HG03565 (cell line): ENCODE measurements around the gene UHRF2.
"Not testable (repeated sequence)": the region's sequence is repeated elsewhere in the genome, so short reads cannot be mapped to it uniquely, and the experiment has no call there.

Source experiments
- ATAC-seq: cut with Tn5 transposase; IDR thresholded peaks from one replicate; pipeline ENCODE4 v1.9.1; 2021; ENCODE audit warnings: mild to moderate bottlenecking, moderate library complexity; ENCODE audit not compliant: unreplicated experiment

UHRF2 gene

DNA sequence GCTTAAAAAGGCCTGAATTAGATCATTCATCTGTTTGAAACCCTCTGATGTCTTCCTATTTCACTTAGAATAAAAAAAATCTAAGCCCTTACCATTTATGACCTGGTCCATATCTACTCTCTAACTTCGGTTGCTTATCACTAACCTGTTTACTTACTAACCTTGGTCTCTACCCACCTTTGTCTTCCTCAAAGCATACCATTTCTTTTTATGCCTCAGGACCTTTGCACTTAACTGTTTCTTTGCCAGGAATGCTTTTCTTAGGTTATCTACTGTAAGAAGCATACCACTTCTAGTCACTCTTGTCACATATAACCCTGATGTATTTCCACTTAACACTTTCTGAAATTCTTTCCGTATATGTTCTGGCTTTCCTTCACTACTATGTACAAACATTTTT, 67.0 kb downstream of the UHRF2 start:
- ATAC-seq, result no peak

DNA sequence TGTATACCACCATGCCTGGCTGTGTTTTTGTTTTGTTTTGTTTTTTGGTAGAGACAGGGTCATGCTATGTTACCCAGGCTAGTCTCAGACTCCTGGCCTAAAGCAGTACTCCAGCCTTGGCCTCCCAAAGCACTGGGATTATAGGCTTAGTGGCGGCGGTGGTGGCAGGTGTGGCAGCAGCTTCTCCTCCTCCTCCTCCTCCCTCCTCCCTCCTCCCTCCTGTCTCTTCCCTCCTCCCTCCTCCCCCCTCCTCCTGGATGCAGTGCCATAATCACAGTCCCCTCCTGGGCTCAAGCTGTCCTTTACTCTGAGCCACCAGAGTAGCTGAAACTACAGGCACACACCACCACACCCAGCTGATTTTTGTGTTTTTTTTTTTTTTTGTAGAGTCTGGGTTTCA, 71.2 kb downstream of the UHRF2 start:
- no peak for ATAC-seq

DNA sequence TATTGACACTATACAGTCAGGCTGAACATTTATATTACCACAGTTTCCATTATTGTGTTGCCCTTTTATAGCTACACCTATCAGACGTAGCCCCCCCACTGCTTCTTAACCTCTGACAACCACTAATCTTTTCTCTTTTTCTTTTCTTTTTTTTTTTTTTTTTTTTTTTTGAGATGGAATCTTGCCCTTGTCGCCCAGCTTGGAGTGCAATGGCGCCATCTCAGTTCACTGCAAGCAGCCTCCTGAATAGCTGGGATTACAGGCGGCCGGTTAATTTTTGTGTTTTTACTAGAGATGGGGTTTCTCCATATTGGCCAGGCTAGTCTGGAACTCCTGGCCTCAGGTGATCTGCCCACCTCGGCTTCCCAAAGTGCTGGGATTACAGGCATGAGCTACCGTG, 75.4 kb downstream of the UHRF2 start:
- ATAC-seq, result no peak

DNA sequence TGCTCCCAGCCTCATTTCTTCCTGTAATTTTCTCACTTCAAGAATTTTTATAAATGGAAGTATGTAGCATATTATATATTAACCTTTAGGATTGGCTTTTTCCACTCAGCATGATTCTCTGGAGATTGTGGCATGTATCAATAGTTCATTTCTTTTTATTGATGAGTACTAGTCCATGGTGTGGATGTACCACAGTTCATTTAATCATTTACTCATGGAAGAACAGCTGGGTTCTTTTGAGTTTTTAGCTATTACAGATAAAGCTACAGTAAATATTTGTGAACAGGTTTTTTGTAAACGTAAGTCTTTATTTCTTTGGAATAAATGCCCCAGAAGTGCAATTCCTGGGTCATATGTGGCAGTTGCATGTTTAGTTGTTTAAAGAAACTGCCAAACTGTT, 76.1 kb downstream of the UHRF2 start:
- ATAC-seq, result no peak

DNA sequence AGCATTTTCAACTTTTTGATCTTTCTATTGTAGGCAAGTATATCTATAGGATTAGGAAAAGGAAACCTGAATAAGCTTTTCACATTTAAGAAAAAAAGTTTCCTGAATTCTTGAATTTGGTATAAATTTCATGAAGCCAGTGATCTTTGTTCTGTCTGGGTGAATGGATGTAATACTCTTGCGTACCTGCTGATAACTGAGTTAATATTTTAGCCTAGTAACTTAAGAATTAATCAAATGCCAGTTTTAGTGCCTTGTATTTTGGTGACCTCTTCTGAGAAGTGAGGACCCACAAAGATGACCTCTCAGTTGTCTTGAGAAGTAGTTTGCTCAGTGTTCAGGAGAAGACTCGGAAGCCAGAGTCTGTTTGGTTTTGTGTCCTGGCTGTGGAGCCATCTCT, 77.9 kb downstream of the UHRF2 start:
- no peak for ATAC-seq

DNA sequence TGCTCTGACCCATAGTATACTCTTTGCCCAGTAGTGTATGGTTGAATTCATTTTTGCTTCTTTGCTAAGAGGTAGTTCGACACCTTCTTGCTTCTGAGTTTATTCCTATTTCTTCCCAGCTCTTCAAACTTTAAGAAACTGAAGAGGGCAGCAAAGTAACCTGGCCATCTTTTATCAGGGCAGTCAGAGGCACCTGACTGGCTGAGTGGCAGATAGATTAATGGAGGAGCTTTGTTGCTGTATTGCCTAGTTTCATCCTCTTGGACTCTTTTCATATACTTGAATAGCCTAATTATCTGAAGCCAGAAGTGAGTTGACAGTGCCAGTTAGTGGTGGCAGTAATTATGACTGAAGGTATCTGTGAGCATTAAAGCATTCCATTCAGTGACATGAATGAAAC, 82.5 kb downstream of the UHRF2 start:
- ATAC-seq, result no peak

DNA sequence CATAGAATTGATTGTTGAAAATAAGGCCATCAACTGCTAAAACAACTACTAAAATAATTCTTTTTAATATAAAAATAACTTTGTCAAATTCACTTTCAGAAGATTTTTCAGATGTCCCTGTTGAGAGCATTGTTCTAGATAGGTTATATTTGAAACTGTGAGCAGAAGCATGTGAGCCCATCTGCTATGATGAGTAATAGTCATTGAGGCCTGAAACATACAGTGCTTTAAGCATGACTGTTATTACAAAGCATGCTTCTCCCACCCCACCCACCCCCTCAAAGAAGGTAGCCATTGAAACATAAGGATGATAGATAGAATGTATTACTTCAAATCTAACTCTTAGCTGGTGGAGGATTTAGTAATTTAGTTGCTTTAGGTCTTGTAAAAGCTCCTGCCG, 86.0 kb downstream of the UHRF2 start:
- ATAC-seq, result no peak

DNA sequence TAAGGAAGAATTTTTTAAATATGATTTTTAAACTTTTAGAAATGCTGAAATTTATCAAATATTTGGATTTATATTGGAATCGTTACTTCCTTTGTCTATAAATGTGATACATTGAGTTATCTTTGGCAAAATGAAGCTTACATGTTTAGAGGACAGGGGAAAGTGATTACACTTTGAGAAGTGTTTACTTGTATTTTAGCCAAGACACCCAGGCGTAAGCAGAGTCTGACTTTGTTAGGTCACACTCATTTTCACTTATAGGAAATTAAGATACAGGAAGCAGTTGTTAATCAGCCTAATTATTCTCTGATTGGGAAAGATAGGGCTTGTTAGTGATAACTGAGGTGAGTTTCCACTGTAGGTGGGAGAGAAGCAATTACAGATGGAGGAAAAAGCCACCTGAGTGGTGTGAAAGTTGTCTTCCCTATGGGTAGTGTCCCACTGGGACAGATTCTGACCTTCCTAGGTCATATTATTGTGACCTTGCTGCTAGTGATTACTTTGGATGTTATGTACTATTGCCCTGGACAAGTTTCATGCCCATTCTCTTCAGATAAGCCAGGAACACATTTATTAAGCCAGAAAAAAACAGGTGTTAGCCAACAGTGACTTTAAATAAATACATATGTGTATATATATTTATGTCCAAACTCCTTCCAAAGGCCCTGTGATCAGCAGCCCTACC, 88.7 kb downstream of the UHRF2 start:
- no peak for ATAC-seq

DNA sequence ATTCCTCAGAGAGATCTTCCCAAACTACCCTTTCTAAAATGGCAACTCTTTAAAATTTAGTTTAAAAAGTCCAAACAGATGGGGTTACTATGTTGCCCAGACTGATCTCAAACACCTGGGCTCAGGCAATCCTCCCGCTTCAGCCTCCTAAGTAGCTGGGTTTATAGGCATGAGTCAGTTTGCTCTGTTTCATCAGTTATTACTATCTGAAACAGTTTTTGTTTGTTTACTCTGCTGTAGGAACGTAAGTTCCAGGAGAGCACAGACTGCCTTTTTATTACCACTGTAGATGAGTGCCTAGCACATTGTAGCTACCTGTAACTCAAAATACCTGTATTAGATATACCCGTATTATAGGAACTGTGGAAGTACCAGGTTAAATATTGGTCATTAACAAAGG, 89.4 kb downstream of the UHRF2 start:
- ATAC-seq, result no peak

DNA sequence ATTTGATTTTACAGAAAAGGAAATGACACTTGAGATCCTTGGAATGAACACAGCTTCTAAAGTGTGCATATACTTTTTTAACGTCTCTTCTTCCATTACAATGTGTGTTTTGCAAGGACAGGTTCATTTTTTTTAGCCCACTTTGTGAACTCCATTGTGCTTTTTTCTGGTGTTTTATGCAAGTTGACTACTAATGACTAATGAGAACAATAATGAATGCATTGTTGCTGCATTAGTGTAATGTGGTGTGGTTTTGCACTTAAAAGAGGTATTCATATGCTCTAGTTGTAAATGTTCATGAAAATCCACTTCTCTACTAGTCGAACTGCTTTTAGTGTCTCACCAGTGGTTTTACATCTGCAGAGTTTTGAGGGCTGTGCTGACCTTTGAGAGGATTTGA, 93.6 kb downstream of the UHRF2 start:
- ATAC-seq, result no peak

DNA sequence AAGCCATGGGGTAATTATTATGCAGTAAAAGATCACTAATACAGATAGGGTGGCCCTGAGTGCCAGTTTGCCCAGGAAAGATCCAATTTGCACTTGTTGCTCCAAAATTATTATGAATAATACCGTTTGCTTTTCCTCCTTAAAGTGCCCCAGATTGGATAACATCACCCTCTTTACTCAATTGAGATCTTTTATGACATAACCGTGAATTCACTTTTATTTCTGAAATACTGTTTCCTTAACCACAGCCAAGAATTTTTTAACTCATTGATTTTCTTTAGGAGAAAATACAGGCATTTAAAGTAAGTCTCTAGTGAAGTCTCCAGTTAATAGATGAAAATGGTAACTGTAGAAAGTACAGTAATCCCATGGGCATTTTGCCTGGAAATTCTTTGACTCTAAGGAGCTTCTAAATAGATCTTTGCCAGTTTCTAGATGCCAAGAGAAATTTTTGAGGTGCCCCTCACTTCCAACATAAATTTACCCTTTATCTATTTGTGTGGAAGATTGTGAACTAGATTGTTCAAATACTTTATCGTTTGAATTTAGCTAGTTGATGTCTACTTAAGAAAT, 99.2 kb downstream of the UHRF2 start:
- no peak for ATAC-seq

DNA sequence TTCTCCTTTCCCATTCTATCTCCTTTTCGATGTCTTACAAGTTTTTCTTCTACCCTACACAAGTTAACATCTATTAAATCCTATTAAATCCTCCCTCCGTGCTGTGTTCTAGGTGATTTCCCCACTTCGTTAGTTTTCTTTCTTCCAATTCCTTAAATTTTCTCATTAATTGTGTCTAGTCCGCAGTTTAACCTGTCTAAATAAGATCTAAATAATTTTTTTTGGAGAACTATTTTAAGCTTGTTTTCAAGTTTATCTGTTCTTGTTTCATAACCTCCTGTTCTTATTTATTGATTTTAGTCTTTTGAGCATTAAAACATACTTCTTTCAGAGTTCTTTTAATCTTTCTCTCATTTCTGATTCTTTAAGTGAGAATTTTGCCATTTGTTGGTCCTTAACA, 109.3 kb downstream of the UHRF2 start:
- ATAC-seq, result no peak

DNA sequence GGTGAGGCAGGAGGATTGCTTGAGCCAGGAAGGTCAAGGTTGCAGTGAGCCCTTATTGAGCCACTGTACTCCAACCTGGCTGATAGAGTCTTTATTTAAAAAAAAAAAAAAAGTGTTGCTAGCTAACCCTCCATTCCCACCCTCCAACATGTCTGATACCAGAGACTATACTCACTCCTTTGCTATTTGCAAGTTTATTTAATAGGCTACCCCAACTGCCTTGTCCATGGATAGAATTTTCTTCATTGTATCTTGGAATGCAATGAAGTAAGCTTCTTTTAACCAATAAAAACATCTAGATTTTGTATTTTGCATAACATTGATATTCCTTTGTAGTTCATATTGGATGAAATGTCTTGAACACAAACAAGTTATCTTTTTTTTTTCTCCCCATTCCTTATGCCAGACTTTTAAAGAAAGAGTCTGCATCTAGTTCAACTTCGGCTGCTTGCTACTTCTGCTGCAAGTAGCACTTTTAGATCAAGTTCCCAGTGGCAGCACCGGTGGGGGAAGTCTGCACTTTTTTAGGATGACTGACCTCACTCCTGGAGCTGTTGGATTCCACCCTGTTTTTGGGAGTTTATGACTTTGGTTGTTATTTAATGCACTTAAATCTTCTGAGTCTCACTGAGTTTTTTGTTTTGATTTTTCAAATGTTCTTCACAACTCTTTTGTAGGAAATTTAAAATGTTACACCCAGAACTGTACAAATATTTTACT, 112.5 kb downstream of the UHRF2 start:
- no peak for ATAC-seq

DNA sequence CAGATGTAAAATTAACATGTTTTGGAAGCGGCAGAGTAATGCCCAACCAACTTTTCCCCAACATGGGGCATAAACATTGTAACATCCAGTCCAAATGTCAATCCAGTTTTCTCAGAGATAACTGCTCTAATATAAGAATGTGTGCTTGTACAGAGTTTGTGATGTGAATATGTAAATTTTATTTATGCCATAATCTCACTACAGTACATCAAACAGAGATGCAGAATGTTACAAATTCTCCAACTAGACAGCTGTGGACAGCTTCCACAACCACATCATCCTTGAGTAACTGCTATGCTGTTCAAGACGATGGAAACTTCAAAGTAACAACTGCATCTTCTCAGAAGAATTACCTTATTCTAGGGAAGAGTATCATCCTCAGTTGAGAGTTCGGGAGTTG, 122.6 kb downstream of the UHRF2 start:
- ATAC-seq, result no peak

DNA sequence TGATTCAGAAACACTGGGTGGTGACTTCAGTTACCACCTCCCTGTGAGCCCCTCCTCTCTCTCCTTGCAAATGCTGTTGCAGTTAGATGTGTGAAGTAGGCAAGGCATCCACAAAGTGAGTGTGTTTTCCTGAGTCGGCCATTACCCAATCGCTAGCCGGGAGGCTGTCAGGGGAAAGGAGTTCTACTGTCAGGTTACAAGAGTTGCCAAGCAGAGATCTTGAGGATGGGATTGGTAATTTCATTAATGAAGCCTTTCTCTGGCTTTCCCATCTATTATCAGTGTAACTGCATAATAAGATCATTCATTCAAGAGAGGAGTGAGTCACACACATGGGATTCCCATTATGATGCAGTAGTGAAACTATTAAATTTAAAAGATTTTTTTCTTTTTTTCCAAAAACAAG, 125.7 kb downstream of the UHRF2 start:
- no peak for ATAC-seq

DNA sequence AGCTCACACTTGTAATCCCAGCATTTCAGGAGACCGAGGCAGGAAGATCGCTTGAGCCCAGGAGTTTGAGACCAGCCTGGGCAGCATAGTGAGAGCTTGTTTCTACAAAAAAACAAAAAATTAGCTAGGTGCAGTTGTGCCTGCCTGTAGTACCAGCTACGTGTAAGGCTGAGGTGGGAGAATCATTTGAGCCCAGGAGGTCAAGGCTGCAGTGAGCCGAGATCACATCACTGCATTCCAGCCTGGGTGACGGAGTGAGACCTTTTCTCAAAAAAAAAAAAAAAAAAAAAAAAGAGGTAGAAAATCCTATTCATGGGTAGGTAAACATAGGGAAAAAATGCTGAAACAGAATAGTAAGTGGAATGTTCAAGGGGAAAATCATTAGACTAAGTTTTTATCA, 129.6 kb downstream of the UHRF2 start:
- not testable (repeated sequence) for ATAC-seq

DNA sequence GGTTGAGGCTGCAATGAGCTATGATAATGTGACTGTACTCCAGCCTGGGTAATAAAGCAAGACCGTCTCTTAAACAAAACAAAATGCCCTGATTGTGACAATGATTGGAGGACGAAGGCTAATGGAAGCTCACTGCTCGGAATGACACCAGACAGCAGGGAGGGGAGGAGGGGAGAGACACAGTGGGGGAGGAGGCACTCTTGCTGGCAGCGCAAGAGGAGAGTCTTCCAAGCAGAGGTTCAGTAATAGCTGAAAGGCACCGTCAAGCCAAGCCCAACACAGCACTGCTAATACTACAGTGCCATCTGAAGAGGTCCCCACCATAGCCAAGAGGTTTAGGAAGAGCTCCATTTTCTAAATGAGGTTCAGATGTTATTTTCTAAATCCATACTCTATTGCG, 130.2 kb downstream of the UHRF2 start:
- ATAC-seq, result no peak

DNA sequence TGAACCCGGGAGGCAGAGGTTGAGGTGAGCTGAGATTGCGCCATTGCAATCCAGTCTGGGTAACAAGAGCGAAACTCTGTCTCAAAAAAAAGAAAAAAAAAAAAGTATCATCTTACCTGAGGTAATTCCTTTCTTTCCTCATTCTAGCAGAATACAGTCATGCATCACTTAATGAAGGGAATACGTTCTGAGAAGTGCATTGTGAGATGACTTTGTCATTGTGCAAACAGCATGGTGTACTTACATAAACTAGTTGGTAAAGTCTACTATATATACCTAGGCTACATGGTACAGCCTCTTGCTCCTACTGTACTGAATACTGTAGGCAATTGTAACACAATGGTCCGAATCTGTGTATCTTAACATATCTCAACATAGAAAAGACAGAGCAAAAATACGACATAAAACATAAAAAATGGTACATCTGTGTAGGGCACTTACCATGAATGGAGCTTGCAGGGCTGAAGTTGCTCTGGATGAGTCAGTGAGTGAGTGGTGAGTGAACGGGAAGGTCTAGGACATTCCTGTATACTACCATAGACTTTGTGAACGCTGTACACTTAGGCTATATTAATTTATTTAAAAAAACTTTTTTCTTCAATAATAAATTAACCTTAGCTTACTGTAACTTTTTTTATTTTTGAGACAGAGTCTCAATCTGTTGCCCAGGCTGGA, 132.2 kb downstream of the UHRF2 start:
- ATAC-seq, result no peak

DNA sequence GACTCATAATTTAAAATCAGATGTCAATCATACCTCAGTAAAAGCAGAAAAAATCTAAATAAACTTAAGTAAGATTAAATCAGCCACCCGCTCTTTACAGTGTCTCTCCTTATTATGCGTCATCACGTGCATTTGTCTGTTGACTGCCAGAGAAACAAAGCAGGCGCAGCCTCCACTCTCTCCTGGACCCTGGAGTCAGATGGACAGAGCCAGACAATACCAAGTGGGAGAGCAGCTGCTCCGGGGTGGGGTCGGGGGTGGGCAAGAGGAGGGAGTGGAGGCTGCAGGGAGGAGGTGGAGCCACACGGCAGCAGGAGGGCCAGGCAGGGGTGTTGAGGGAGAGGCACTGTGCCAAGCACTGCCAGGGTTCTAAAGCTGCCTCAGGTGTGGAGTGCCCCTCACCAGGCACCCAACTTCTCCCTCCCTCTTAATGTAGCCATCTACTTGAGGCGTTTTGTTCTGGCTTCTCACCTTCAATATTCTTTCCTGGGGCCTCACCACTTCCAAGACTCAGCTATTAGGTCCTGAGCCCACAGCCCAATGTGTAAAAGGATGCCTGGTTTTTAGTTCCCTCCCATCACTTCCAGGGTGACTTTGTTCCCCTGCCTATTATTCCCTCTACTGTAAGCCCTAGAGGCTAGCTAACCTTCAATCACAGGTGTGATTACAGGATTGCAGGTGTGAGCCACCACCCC, 136.3 kb downstream of the UHRF2 start:
- no peak for ATAC-seq

DNA sequence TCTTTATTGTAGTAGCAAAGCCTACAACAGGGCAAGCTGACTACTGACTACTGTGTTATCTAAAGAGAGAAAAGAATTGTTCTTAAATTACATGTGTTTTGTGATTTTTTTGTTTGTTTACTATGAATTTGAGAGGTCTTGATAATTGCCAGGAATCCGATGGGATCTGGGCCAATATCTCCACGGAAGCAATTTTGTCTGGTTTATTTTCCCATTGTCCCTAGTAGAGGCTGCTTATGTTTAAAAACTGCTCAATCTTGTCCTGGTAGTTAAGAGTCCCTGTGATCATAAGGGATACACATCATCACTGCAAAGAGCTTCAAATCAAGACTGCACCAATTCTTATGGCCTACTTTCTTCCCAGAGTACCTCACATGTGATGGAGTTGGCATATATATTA, 138.1 kb downstream of the UHRF2 start:
- no peak for ATAC-seq

DNA sequence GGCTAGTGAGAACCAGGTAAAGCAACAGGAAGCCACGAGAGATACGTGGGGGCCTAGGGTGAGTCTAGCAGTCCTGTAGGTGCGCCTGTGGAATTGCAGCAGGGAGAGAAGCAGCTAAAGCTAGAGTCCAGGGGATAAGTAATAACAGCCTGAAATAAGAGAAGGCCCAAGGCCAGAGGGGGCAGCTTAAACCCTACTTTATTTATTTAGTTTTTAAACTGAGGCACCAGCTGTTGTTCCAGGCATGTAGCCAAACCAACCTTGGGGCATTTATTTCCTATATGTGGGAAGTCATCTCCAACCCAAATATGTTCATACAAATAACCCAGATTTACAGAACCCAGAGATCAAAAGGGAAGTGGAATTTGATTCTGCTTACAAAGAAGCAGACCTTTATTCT, 139.0 kb downstream of the UHRF2 start:
- ATAC-seq, result no peak
